WTC11 (cell line): ENCODE data around the gene SIPA1L3.

Experiments
- CREM ChIP-seq: sonication (generic); formaldehyde crosslinking; IDR thresholded peaks from 2 replicates; pipeline ENCODE4 v1.8.1; 2022; ENCODE audit warnings: mild to moderate bottlenecking, missing genetic modification reagents, moderate library complexity
- ELF4 ChIP-seq: sonication (generic); formaldehyde crosslinking; IDR thresholded peaks from 2 replicates; pipeline ENCODE4 v1.8.1; 2022; ENCODE audit warnings: low read depth, mild to moderate bottlenecking, moderate library complexity, missing genetic modification reagents
- HMGA2 ChIP-seq: fragments of 250-450 bp; sonication (Bioruptor Pico); IDR thresholded peaks from 2 replicates; pipeline ENCODE4 v1.4.0; 2021; ENCODE audit warnings: mild to moderate bottlenecking, moderate library complexity
- JUN ChIP-seq: sonication (generic); formaldehyde crosslinking; IDR thresholded peaks from 2 replicates; pipeline ENCODE4 v1.8.0; 2023; ENCODE audit warnings: mild to moderate bottlenecking, missing genetic modification reagents
- RELA ChIP-seq: sonication (generic); formaldehyde crosslinking; IDR thresholded peaks from 2 replicates; pipeline ENCODE4 v1.8.1; 2022; ENCODE audit warnings: missing genetic modification reagents, mild to moderate bottlenecking, borderline replicate concordance
- SP1 ChIP-seq: sonication (generic); formaldehyde crosslinking; conservative IDR thresholded peaks from 2 replicates; pipeline ENCODE4 v1.8.1; 2022; ENCODE audit warnings: missing genetic modification reagents
- TEAD4 ChIP-seq: sonication (generic); formaldehyde crosslinking; IDR thresholded peaks from 2 replicates; pipeline ENCODE4 v1.8.0; 2022; ENCODE audit warnings: mild to moderate bottlenecking, missing genetic modification reagents
- TF ChIP-seq, protein P1 (sequence below): fragments of 200-600 bp; IDR thresholded peaks from 2 replicates; pipeline ENCODE4 v1.8.0; 2022; ENCODE audit warnings: antibody characterized with exemption
- TF ChIP-seq, protein P2 (sequence below): sonication (generic); formaldehyde crosslinking; IDR thresholded peaks from 2 replicates; pipeline ENCODE4 v1.8.1; 2022; ENCODE audit warnings: low read depth, missing genetic modification reagents, borderline replicate concordance
- TF ChIP-seq, protein P3 (sequence below): sonication (generic); formaldehyde crosslinking; IDR thresholded peaks from 2 replicates; pipeline ENCODE4 v1.8.1; 2023; ENCODE audit warnings: mild to moderate bottlenecking, missing genetic modification reagents, borderline replicate concordance
- TF ChIP-seq, protein P4 (sequence below): sonication (generic); formaldehyde crosslinking; IDR thresholded peaks from 2 replicates; pipeline ENCODE4 v1.8.0; 2022; ENCODE audit warnings: mild to moderate bottlenecking, missing genetic modification reagents
- TF ChIP-seq, protein P5 (sequence below): sonication (generic); formaldehyde crosslinking; IDR thresholded peaks from 2 replicates; pipeline ENCODE4 v1.8.1; 2022; ENCODE audit warnings: mild to moderate bottlenecking, moderate library complexity, missing genetic modification reagents
- TF ChIP-seq, protein P6 (sequence below): sonication (generic); formaldehyde crosslinking; IDR thresholded peaks from 2 replicates; pipeline ENCODE4 v1.8.0; 2022; ENCODE audit warnings: mild to moderate bottlenecking, missing genetic modification reagents

DNA sequence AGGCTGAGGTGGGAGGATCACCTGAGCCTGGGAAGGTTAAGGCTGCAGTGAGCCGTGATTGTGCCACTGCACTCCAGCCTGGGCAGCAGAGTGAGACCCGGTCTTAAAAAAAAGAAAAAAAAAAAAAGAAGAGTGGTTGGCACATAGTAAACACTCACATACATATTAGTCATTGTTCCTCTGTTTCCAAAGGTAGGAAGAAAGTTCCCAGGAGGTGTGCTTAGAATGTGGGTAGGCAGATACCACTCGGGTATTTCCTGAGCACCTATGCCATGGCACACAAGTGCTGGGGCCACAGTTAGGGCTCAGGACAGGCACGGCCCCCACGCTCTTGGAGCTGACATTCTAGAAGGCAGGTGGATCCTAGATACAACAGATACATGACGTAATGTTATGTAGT is 41.4 kb downstream of the SIPA1L3 start:
- TF ChIP-seq, protein P1, sequence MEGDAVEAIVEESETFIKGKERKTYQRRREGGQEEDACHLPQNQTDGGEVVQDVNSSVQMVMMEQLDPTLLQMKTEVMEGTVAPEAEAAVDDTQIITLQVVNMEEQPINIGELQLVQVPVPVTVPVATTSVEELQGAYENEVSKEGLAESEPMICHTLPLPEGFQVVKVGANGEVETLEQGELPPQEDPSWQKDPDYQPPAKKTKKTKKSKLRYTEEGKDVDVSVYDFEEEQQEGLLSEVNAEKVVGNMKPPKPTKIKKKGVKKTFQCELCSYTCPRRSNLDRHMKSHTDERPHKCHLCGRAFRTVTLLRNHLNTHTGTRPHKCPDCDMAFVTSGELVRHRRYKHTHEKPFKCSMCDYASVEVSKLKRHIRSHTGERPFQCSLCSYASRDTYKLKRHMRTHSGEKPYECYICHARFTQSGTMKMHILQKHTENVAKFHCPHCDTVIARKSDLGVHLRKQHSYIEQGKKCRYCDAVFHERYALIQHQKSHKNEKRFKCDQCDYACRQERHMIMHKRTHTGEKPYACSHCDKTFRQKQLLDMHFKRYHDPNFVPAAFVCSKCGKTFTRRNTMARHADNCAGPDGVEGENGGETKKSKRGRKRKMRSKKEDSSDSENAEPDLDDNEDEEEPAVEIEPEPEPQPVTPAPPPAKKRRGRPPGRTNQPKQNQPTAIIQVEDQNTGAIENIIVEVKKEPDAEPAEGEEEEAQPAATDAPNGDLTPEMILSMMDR: no peak
- TF ChIP-seq, protein P2, sequence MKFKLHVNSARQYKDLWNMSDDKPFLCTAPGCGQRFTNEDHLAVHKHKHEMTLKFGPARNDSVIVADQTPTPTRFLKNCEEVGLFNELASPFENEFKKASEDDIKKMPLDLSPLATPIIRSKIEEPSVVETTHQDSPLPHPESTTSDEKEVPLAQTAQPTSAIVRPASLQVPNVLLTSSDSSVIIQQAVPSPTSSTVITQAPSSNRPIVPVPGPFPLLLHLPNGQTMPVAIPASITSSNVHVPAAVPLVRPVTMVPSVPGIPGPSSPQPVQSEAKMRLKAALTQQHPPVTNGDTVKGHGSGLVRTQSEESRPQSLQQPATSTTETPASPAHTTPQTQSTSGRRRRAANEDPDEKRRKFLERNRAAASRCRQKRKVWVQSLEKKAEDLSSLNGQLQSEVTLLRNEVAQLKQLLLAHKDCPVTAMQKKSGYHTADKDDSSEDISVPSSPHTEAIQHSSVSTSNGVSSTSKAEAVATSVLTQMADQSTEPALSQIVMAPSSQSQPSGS: no peak
- TF ChIP-seq RELA (CRISPR knock-in tag) (no peak), JUN (CRISPR knock-in tag) (no peak), SP1 (CRISPR knock-in tag) (no peak), TEAD4 (CRISPR knock-in tag) (no peak), CREM (CRISPR knock-in tag) (no peak), HMGA2 (CRISPR knock-in tag) (no peak), ELF4 (CRISPR knock-in tag) (no peak)
- TF ChIP-seq, protein P3, sequence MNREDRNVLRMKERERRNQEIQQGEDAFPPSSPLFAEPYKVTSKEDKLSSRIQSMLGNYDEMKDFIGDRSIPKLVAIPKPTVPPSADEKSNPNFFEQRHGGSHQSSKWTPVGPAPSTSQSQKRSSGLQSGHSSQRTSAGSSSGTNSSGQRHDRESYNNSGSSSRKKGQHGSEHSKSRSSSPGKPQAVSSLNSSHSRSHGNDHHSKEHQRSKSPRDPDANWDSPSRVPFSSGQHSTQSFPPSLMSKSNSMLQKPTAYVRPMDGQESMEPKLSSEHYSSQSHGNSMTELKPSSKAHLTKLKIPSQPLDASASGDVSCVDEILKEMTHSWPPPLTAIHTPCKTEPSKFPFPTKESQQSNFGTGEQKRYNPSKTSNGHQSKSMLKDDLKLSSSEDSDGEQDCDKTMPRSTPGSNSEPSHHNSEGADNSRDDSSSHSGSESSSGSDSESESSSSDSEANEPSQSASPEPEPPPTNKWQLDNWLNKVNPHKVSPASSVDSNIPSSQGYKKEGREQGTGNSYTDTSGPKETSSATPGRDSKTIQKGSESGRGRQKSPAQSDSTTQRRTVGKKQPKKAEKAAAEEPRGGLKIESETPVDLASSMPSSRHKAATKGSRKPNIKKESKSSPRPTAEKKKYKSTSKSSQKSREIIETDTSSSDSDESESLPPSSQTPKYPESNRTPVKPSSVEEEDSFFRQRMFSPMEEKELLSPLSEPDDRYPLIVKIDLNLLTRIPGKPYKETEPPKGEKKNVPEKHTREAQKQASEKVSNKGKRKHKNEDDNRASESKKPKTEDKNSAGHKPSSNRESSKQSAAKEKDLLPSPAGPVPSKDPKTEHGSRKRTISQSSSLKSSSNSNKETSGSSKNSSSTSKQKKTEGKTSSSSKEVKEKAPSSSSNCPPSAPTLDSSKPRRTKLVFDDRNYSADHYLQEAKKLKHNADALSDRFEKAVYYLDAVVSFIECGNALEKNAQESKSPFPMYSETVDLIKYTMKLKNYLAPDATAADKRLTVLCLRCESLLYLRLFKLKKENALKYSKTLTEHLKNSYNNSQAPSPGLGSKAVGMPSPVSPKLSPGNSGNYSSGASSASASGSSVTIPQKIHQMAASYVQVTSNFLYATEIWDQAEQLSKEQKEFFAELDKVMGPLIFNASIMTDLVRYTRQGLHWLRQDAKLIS (CRISPR knock-in tag): no peak
- TF ChIP-seq, protein P4, sequence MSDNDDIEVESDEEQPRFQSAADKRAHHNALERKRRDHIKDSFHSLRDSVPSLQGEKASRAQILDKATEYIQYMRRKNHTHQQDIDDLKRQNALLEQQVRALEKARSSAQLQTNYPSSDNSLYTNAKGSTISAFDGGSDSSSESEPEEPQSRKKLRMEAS (CRISPR knock-in tag): no peak
- TF ChIP-seq, protein P5, sequence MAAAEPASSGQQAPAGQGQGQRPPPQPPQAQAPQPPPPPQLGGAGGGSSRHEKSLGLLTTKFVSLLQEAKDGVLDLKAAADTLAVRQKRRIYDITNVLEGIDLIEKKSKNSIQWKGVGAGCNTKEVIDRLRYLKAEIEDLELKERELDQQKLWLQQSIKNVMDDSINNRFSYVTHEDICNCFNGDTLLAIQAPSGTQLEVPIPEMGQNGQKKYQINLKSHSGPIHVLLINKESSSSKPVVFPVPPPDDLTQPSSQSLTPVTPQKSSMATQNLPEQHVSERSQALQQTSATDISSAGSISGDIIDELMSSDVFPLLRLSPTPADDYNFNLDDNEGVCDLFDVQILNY (CRISPR knock-in tag): no peak
- TF ChIP-seq, protein P6, sequence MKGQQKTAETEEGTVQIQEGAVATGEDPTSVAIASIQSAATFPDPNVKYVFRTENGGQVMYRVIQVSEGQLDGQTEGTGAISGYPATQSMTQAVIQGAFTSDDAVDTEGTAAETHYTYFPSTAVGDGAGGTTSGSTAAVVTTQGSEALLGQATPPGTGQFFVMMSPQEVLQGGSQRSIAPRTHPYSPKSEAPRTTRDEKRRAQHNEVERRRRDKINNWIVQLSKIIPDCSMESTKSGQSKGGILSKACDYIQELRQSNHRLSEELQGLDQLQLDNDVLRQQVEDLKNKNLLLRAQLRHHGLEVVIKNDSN (CRISPR knock-in tag): no peak
